NCI-H2029 treated with DMSO at 0.1 percent for 48 hours (cell line): Measurements from ENCODE around the gene CLTCL1.

Experiments
- DNase-seq: peaks from one replicate; lab custom pipeline; 2025; lab: John Stamatoyannopoulos, UW

Gene CLTCL1

GRCh38 chr22:19150482-19151328 is 140.8 kb downstream of the CLTCL1 start:
- no peak for DNase-seq

- no peak for DNase-seq
Measured at GRCh38 chr22:19149991-19150390, 141.5 kb downstream of the CLTCL1 start, which contains the start of gene GSC2. Gene GSC2 (minus strand): TSS chr22:19150292. CDS start chr22:19150283, 9 bp downstream.

GRCh38 chr22:19149047-19149883 is 142.3 kb downstream of the CLTCL1 start:
- no peak for DNase-seq

- no peak for DNase-seq
Measured at GRCh38 chr22:19148417-19149046, 143.0 kb downstream of the CLTCL1 start.

- DNase-seq, result no peak
Measured at GRCh38 chr22:19147195-19147780, 144.2 kb downstream of the CLTCL1 start.

- no peak for DNase-seq
Measured at GRCh38 chr22:19146215-19146968, 145.1 kb downstream of the CLTCL1 start.

GRCh38 chr22:19143967-19144400 is 147.5 kb downstream of the CLTCL1 start:
- no peak for DNase-seq

- DNase-seq, result no peak
Measured at GRCh38 chr22:19143212-19143611, 148.3 kb downstream of the CLTCL1 start.

- no peak for DNase-seq
Measured at GRCh38 chr22:19142394-19142793, 149.1 kb downstream of the CLTCL1 start.

- no peak for DNase-seq
Measured at GRCh38 chr22:19139974-19140373, 151.5 kb downstream of the CLTCL1 start.

GRCh38 chr22:19139001-19139356 is 152.5 kb downstream of the CLTCL1 start:
- no peak for DNase-seq

- no peak for DNase-seq
Measured at GRCh38 chr22:19138217-19139000, 153.1 kb downstream of the CLTCL1 start.

GRCh38 chr22:19137384-19138216 is 153.9 kb downstream of the CLTCL1 start:
- no peak for DNase-seq

GRCh38 chr22:19136915-19137314 is 154.6 kb downstream of the CLTCL1 start:
- DNase-seq, result no peak

- no peak for DNase-seq
Measured at GRCh38 chr22:19134874-19135273, 156.6 kb downstream of the CLTCL1 start.

GRCh38 chr22:19134176-19134831 is 157.2 kb downstream of the CLTCL1 start:
- DNase-seq, result no peak

GRCh38 chr22:19133561-19133960 is 158.0 kb downstream of the CLTCL1 start:
- DNase-seq, result no peak

- DNase-seq, result no peak
Measured at GRCh38 chr22:19132693-19133400, 158.7 kb downstream of the CLTCL1 start.
